Fibroblast of lung (primary cell): ENCODE measurements around the gene CCND2. TPM values are rescaled to one million over a fixed set of nuclear protein-coding genes. Genes with fewer than 3 reads are reported as not detected.

Source experiments
- DNase-seq, 2 donors: peaks; one replicate each; pipeline versions ENCODE4 v3.0.0 to v3.0.0-alpha.2; 2010; ENCODE audit warnings: low read depth in 2 of 2
- H2AFZ ChIP-seq: 2 replicates; pipeline ENCODE4 v1.5.1; 2012; ENCODE audit warnings: low read length, control low read depth, inconsistent platforms
- H3K27ac ChIP-seq: 2 replicates; pipeline ENCODE4 v1.5.1; 2011; ENCODE audit warnings: low read length, control low read depth; ENCODE audit not compliant: insufficient read depth
- H3K27me3 ChIP-seq: 2 replicates; pipeline ENCODE4 v1.5.1; 2011; ENCODE audit warnings: mild to moderate bottlenecking, low read length; ENCODE audit not compliant: control insufficient read depth, insufficient read depth
- H3K36me3 ChIP-seq: 2 replicates; pipeline ENCODE4 v1.5.1; 2011; ENCODE audit warnings: low read length; ENCODE audit not compliant: control insufficient read depth, insufficient read depth
- H3K4me1 ChIP-seq: 2 replicates; pipeline ENCODE4 v1.5.1; 2011; ENCODE audit warnings: low read length; ENCODE audit not compliant: control insufficient read depth, insufficient read depth; ENCODE audit errors: extremely low read depth
- H3K4me2 ChIP-seq: 2 replicates; pipeline ENCODE4 v1.5.1; 2011; ENCODE audit warnings: low read length, control low read depth; ENCODE audit not compliant: insufficient read depth; ENCODE audit errors: extremely low read depth
- H3K4me3 ChIP-seq, 4 experiments: fragments of 200-600 bp in 1 of 4; sonication (generic) in 1 of 4; replicated peaks in 1 of 4; 2 replicates each; pipeline ENCODE4 v1.5.1; 2011 to 2016; ENCODE audit warnings: low read length in 4 of 4, low read depth in 3 of 4, mild to moderate bottlenecking in 3 of 4, control low read depth in 2 of 4, inconsistent platforms in 1 of 4, mixed read lengths in 1 of 4; ENCODE audit not compliant: insufficient read depth in 1 of 4; ENCODE audit errors: control extremely low read depth in 1 of 4
- H3K79me2 ChIP-seq: 2 replicates; pipeline ENCODE4 v1.5.1; 2012; ENCODE audit warnings: mild to moderate bottlenecking, low read length, inconsistent platforms; ENCODE audit not compliant: control insufficient read depth, insufficient read depth
- H3K9ac ChIP-seq: 2 replicates; pipeline ENCODE4 v1.5.1; 2011; ENCODE audit warnings: mild to moderate bottlenecking, low read length, control low read depth; ENCODE audit not compliant: insufficient read depth
- H3K9me3 ChIP-seq: 2 replicates; pipeline ENCODE4 v1.5.1; 2012; ENCODE audit warnings: low read depth, low read length; ENCODE audit not compliant: control insufficient read depth, insufficient read depth
- H4K20me1 ChIP-seq: 2 replicates; pipeline ENCODE4 v1.5.1; 2011; ENCODE audit warnings: low read length; ENCODE audit not compliant: control insufficient read depth, insufficient read depth; ENCODE audit errors: extremely low read depth
- CTCF ChIP-seq, 2 donors: IDR thresholded peaks in 1 of 2; conservative IDR thresholded peaks in 1 of 2; 1 replicate in 1 of 2; 2 replicates in 1 of 2; pipeline ENCODE4 v1.5.1; 2011 to 2012; ENCODE audit warnings: low read length in 2 of 2, control low read depth in 1 of 2, inconsistent platforms in 1 of 2, low read depth in 1 of 2, mild to moderate bottlenecking in 1 of 2
- EZH2 ChIP-seq: IDR thresholded peaks from 2 replicates; pipeline ENCODE4 v1.5.1; 2012; ENCODE audit warnings: low read length, control low read depth, mild to moderate bottlenecking; ENCODE audit errors: missing control alignments
- polyA plus RNA-seq, 2 donors: library from polyadenylated mRNA; depleted of rRNA in 1 of 2; stranded (reverse) in 1 of 2; unstranded in 1 of 2; fragments of >200 nt; gene quantifications; 2 replicates each; pipeline ENCODE4 v1.2.1, GENCODE V29; 2011 to 2012; ENCODE audit warnings: missing spikeins in 1 of 2
- total RNA-seq: library from RNA; depleted of rRNA; stranded (reverse); fragments of >200 nt; gene quantifications from 2 replicates; pipeline ENCODE4 v1.2.1, GENCODE V29; 2014

The CCND2 gene
- total and polyA plus RNA-seq, 2 donors (not counting 1 experiment from before 2014, with no cell fraction given), result 7.0 to 37.3 TPM

DNA sequence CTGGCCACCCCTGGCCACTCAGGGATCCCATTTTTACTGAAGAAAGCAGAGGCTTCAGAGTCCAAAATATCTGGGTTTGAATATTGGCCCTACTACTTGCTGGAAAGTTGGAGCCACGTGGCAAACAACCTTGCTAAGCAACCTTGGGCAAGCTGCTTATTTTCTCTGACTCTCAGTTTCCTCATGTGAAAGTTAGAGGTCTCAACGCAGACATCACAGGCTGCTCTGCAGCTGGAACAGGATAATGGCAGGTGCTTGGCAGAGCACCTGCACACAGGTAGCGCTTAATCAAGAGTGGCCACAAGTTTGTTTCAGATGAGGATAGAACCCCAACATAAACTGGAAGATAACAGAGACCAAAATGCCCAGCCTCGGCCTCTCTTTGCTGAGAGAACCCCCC is 28.1 kb upstream of the CCND2 start:
- TF ChIP-seq EZH2 (no peak), CTCF (conservative IDR thresholded peaks at IDR 0.05 in 1 of 2, IDR thresholded peaks at IDR 0.05 in 1 of 2; ENCODE audit: low read depth in 1 of 2, low read length in 2 of 2) (no peak)
- Histone ChIP-seq H3K27me3 (no peaks in the 10 kb centered on the region), H3K4me1 (no peaks in the 10 kb centered on the region), H3K36me3 (no peaks in the 10 kb centered on the region), H3K9ac (no peak overlapping the region), H3K4me2 (no peak overlapping the region), H3K4me3 (no peak overlapping the region), H2AFZ (no peak overlapping the region), H3K27ac (no peak overlapping the region), H4K20me1 (no peaks in the 10 kb centered on the region), H3K79me2 (no peaks in the 10 kb centered on the region), H3K9me3 (no peaks in the 10 kb centered on the region)
- DNase-seq, result no peak

DNA sequence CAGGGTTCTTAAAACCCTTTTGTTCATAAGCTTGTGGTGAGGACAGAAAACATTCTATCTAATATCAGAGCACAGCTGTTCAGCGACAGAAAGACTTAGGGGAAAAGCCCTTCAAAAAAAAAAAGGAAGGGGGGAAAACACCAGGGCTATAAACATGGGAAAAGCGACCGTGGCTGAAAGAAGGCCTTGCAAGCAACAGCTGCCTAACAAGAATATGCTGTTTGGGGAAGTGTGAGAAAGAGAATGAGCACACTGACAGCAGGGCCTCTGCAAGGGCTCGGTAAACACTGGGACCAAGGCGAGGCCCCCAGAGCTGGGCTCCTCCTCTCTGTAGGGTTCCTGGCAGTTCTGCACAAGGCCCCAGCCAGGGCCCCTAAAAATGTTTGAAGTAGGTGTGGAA is 27.4 kb upstream of the CCND2 start:
- Histone ChIP-seq H3K79me2 (no peaks in the 10 kb centered on the region), H3K27ac (no peak overlapping the region), H3K9me3 (no peaks in the 10 kb centered on the region), H3K9ac (no peak overlapping the region), H3K4me3 (no peak overlapping the region), H3K4me1 (no peaks in the 10 kb centered on the region), H2AFZ (no peak overlapping the region), H4K20me1 (no peaks in the 10 kb centered on the region), H3K27me3 (no peaks in the 10 kb centered on the region), H3K4me2 (no peak overlapping the region), H3K36me3 (no peaks in the 10 kb centered on the region)
- no peak for DNase-seq
- no peak for TF ChIP-seq CTCF (conservative IDR thresholded peaks at IDR 0.05 in 1 of 2, IDR thresholded peaks at IDR 0.05 in 1 of 2; ENCODE audit: low read depth in 1 of 2, low read length in 2 of 2)
- TF ChIP-seq EZH2, result no peak

- H3K4me1 ChIP-seq, result no peaks in the 10 kb centered on the region
- DNase-seq, result no peak
- TF ChIP-seq CTCF (conservative IDR thresholded peaks at IDR 0.05 in 1 of 2, IDR thresholded peaks at IDR 0.05 in 1 of 2; ENCODE audit: low read depth in 1 of 2, low read length in 2 of 2) (no peak), EZH2 (no peak)
- no peak overlapping the region for H3K9ac ChIP-seq
- no peaks in the 10 kb centered on the region for H3K9me3 ChIP-seq
- no peak overlapping the region for H3K4me2 ChIP-seq
- H3K4me3 ChIP-seq, result no peak overlapping the region
- H2AFZ ChIP-seq, result no peak overlapping the region
- H3K27ac ChIP-seq, result no peak overlapping the region
- no peaks in the 10 kb centered on the region for H4K20me1 ChIP-seq
- H3K79me2 ChIP-seq, result no peaks in the 10 kb centered on the region
- no peaks in the 10 kb centered on the region for H3K27me3 ChIP-seq
- no peaks in the 10 kb centered on the region for H3K36me3 ChIP-seq
These were observed 22.9 kb upstream of the CCND2 start for GRCh38 chr12:4250691-4251090.
